Vagina (tissue), 2 donors: Measurements from ENCODE around the gene GTPBP1. TPM values are rescaled to one million over a fixed set of nuclear protein-coding genes. Genes with fewer than 3 reads are reported as not detected.

Experiments used
- DNase-seq, 2 donors: peaks; one replicate each; pipeline ENCODE4 v3.0.0-alpha.2; 2017; ENCODE audit errors: extremely low spot score in 2 of 2
- H3K27ac ChIP-seq: fragments of 200-600 bp; sonication (generic); one replicate; pipeline ENCODE4 v1.5.1; 2019
- H3K27me3 ChIP-seq: fragments of 200-600 bp; sonication (generic); one replicate; pipeline ENCODE4 v1.5.1; 2019
- H3K36me3 ChIP-seq, 2 donors: fragments of 200-600 bp; sonication (generic); one replicate each; pipeline ENCODE4 v1.5.1; 2017 to 2019
- H3K4me1 ChIP-seq: fragments of 200-600 bp; sonication (generic); one replicate; pipeline ENCODE4 v1.5.1; 2019
- H3K4me3 ChIP-seq, 2 donors: fragments of 200-600 bp; sonication (generic); 1 replicate in 1 of 2; 2 replicates in 1 of 2; pipeline ENCODE4 v1.5.1; 2016 to 2019
- H3K9me3 ChIP-seq: fragments of 200-600 bp; sonication (generic); one replicate; pipeline ENCODE4 v1.5.1; 2019
- POLR2A ChIP-seq, 2 donors: fragments of 450-650 bp; IDR thresholded peaks; one replicate each; pipeline ENCODE4 v1.6.1; 2017; ENCODE audit warnings: antibody characterized with exemption in 2 of 2, mild to moderate bottlenecking in 2 of 2, moderate library complexity in 2 of 2
- POLR2AphosphoS5 ChIP-seq, 2 donors: sonication (generic); formaldehyde crosslinking; IDR thresholded peaks; one replicate each; pipeline ENCODE4 v1.9.0; 2017; ENCODE audit warnings: antibody characterized with exemption in 2 of 2, mild to moderate bottlenecking in 2 of 2, low read depth in 1 of 2; ENCODE audit not compliant: insufficient read depth in 1 of 2
- intact Hi-C: fragments of 100-400 bp; cut with DNase I; formaldehyde crosslinking; loops from one replicate; pipeline ENCODE4 v1.15.1; 2023
- total RNA-seq: library from RNA; depleted of rRNA; stranded (reverse); fragments of >200 nt; gene quantifications from one replicate; pipeline ENCODE4 v1.2.3, GENCODE V29; 2016
- TF ChIP-seq, protein P1 (sequence below), 3 experiments: fragments of 450-650 bp in 2 of 3; fragments of 200-600 bp in 1 of 3; sonication (generic) in 1 of 3; IDR thresholded peaks; one replicate each; pipeline ENCODE4 v1.5.1; 2017 to 2019; ENCODE audit warnings: antibody characterized with exemption in 3 of 3, mild to moderate bottlenecking in 2 of 3, moderate library complexity in 2 of 3

Gene GTPBP1
- total RNA-seq: 69.5 TPM

DNA sequence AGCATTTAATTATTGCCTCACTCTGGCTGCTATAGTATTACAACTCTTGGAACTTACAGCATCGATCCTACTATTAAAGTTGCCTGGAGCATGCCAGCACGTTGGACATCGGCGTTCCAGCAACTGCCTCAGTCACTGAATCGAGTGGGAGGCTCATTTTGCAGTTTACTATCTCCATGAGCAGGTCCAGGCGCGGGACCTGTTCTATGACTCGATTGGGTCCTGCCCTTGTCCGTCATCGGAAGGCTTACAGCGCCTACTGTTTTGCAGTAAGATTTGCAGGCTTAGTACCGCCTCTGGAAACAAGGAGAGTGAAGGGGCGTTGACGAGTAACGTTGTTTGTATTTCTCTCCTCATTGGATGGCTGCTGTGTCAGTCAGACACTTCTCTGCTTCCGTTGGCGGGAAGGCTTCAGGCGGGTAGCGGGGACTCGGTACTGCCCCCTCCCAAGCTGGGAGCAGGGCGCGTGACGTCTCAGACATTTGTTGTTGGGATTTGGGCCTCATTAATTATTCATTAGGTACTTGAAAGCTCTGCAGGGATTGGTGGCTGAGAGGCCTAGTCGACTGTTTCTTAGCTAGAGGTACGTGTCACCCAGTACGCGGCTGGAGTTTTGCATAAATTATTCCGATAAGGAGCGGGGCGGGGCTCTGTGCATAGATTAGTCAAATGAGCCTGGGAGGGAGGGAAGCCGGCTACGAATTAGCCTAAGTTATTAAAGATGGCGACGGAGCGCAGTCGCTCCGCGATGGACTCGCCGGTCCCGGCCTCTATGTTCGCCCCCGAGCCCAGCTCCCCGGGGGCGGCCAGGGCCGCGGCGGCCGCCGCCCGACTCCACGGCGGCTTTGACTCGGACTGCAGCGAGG is at the start of gene GTPBP1:
Gene GTPBP1 (plus strand): TSS at position 710 of the 866 bp plus-strand sequence. CDS start 12 bp downstream, at position 722.
- Histone ChIP-seq H3K4me3 (peak within 1 kb of the TSS; percentile 80 to 89), H3K27me3 (no peaks in the 10 kb centered on the region), H3K27ac (peak within 1 kb of the TSS; percentile 98), H3K4me1 (peaks cover 48% of the 10 kb centered on the region), H3K36me3 (peaks cover 0 to 9% of the 10 kb centered on the region in 2 donors), H3K9me3 (no peaks in the 10 kb centered on the region)
- DNase-seq: peak; percentile 100
- peak; percentile 95 for TF ChIP-seq POLR2A (IDR thresholded peaks at IDR 0.05)
- TF ChIP-seq POLR2AphosphoS5 (IDR thresholded peaks at IDR 0.05; ENCODE audit: insufficient read depth in 1 of 2, low read depth in 1 of 2): peak; percentile 89 to 99
- TF ChIP-seq, protein P1, sequence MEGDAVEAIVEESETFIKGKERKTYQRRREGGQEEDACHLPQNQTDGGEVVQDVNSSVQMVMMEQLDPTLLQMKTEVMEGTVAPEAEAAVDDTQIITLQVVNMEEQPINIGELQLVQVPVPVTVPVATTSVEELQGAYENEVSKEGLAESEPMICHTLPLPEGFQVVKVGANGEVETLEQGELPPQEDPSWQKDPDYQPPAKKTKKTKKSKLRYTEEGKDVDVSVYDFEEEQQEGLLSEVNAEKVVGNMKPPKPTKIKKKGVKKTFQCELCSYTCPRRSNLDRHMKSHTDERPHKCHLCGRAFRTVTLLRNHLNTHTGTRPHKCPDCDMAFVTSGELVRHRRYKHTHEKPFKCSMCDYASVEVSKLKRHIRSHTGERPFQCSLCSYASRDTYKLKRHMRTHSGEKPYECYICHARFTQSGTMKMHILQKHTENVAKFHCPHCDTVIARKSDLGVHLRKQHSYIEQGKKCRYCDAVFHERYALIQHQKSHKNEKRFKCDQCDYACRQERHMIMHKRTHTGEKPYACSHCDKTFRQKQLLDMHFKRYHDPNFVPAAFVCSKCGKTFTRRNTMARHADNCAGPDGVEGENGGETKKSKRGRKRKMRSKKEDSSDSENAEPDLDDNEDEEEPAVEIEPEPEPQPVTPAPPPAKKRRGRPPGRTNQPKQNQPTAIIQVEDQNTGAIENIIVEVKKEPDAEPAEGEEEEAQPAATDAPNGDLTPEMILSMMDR (IDR thresholded peaks at IDR 0.05): peak in 1 of 3 experiments; percentile 11
- intact Hi-C loops: loop anchor here (5.0 kb wide), 1 partner anchor 47 kb away; no protein-coding TSS in a partner anchor

GRCh38 chr22:38656256-38657044 is 49.3 kb upstream of the GTPBP1 start, which contains the start of the genes CBY1 and FAM227A:
TSS of gene CBY1 (plus strand) at chr22:38656638. CDS start at chr22:38668055, 11,417 bp downstream.
TSS of gene FAM227A (minus strand) at chr22:38656392. CDS start at chr22:38650168, 6,224 bp downstream.
- H3K9me3 ChIP-seq: no peaks in the 10 kb centered on the region
- H3K4me3 ChIP-seq: peak within 1 kb of the TSS; percentile 63 to 87
- peak within 1 kb of the TSS; percentile 86 for H3K27ac ChIP-seq
- no peaks in the 10 kb centered on the region for H3K36me3 ChIP-seq
- DNase-seq: no peak
- no peaks in the 10 kb centered on the region for H3K27me3 ChIP-seq
- intact Hi-C loops: no loop called here
- peaks cover 20% of the 10 kb centered on the region for H3K4me1 ChIP-seq
- TF ChIP-seq, protein P1 (IDR thresholded peaks at IDR 0.05): no peak
- TF ChIP-seq POLR2A (IDR thresholded peaks at IDR 0.05) (peak in 1 of 2 donors; percentile 55), POLR2AphosphoS5 (IDR thresholded peaks at IDR 0.05; ENCODE audit: insufficient read depth in 1 of 2, low read depth in 1 of 2) (peak; percentile 90 to 91)

DNA sequence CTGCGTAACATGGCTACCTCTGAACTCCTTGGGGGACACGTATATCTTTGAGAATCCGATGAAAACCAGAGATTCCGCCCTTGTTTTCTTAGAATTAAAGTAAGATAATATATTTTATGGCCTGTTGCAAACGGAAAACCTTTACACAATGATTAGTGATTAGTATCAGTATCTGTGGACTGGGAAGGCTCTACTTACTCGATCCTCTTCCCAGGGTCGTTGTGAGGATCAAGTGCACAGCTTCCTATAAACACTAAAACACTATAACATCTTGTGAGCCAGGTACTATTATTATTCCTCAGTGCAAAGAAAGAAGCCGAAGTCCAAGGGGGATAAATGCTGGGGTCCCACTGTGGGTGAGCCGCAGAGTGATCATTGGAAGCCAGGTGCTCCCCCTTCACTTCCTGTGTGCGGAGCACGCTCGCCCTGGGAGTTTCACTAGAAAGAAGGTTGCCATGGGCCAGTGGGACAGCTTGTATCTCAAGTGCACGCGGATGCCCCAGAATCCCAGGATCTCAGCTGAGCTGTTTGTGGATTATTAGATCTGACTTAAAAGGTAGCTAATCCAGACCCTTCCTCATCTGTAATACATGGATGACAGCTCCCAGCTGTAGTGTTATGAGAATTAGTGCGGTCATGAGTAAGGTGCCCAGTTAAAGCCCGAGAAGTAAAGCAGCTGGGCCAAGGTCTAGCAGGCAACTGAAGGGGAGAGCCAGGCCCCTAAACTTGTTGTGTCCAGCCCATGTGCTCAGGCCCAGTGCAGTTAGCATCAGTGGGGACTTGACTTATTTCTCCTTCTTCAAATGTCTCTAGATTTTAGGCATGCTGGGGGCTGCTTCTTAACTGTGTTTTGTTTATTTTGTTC is 48.5 kb upstream of the GTPBP1 start:
- Histone ChIP-seq H3K27ac (peak overlapping the region; percentile 86), H3K27me3 (no peaks in the 10 kb centered on the region), H3K4me1 (peaks cover 20% of the 10 kb centered on the region), H3K9me3 (no peaks in the 10 kb centered on the region), H3K4me3 (peak overlapping the region; percentile 63 to 87), H3K36me3 (no peaks in the 10 kb centered on the region)
- intact Hi-C loops: no loop called here
- DNase-seq: no peak
- no peak for TF ChIP-seq POLR2AphosphoS5 (IDR thresholded peaks at IDR 0.05; ENCODE audit: insufficient read depth in 1 of 2, low read depth in 1 of 2)
- TF ChIP-seq POLR2A (IDR thresholded peaks at IDR 0.05): no peak
- TF ChIP-seq, protein P1 (IDR thresholded peaks at IDR 0.05): no peak

- H3K27ac ChIP-seq: no peak overlapping the region
- no peaks in the 10 kb centered on the region for H3K27me3 ChIP-seq
- TF ChIP-seq POLR2A (IDR thresholded peaks at IDR 0.05) (no peak), POLR2AphosphoS5 (IDR thresholded peaks at IDR 0.05; ENCODE audit: insufficient read depth in 1 of 2, low read depth in 1 of 2) (no peak)
- TF ChIP-seq, protein P1 (IDR thresholded peaks at IDR 0.05): no peak
- intact Hi-C loops: no loop called here
- peaks cover 0 to 27% of the 10 kb centered on the region in 2 donors for H3K36me3 ChIP-seq
- no peak overlapping the region for H3K4me3 ChIP-seq
- no peak for DNase-seq
- H3K9me3 ChIP-seq: no peaks in the 10 kb centered on the region
- H3K4me1 ChIP-seq: no peaks in the 10 kb centered on the region
Measured at GRCh38 chr22:38674888-38675287, 30.9 kb upstream of the GTPBP1 start.
